Lung (tissue), 12 donors: Measurements from ENCODE around the gene ST8SIA4. TPM values are rescaled to one million over a fixed set of nuclear protein-coding genes. Genes with fewer than 3 reads are reported as not detected.

Experiments used
- ATAC-seq: fragments of 200-7000 bp; cut with Tn5 transposase; one replicate; pipeline ENCODE4 v1.9.1; 2020; ENCODE audit warnings: moderate number of reproducible peaks; ENCODE audit not compliant: insufficient read depth, low FRiP score
- DNase-seq, 3 donors: peaks; one replicate each; pipeline ENCODE4 v3.0.0-alpha.2; 2013 to 2017
- H3K27ac ChIP-seq, 2 donors: one replicate each; pipeline ENCODE4 v1.5.1; 2013; ENCODE audit warnings: mild to moderate bottlenecking in 2 of 2, moderate library complexity in 2 of 2, control low read depth in 1 of 2, inconsistent platforms in 1 of 2, low read depth in 1 of 2, low read length in 1 of 2
- H3K27me3 ChIP-seq, 3 donors: one replicate each; pipeline ENCODE4 v1.5.1; 2013; ENCODE audit warnings: low read length in 2 of 3; ENCODE audit not compliant: control insufficient read depth in 3 of 3, insufficient read depth in 3 of 3
- H3K36me3 ChIP-seq, 4 donors: one replicate each; pipeline ENCODE4 v1.5.1; 2013; ENCODE audit warnings: low read length in 4 of 4, mild to moderate bottlenecking in 1 of 4, moderate library complexity in 1 of 4; ENCODE audit not compliant: control insufficient read depth in 4 of 4, insufficient read depth in 4 of 4
- H3K4me1 ChIP-seq, 5 donors: one replicate each; pipeline ENCODE4 v1.5.1; 2013; ENCODE audit warnings: low read length in 5 of 5, mild to moderate bottlenecking in 2 of 5, moderate library complexity in 1 of 5; ENCODE audit not compliant: control insufficient read depth in 5 of 5, insufficient read depth in 5 of 5
- H3K4me3 ChIP-seq: one replicate; pipeline ENCODE4 v1.5.1; 2013; ENCODE audit warnings: mild to moderate bottlenecking, control low read depth, moderate library complexity
- H3K9ac ChIP-seq, 2 donors: one replicate each; pipeline ENCODE4 v1.5.1; 2013; ENCODE audit warnings: low read length in 2 of 2, control low read depth in 1 of 2; ENCODE audit not compliant: insufficient read depth in 1 of 2
- H3K9me3 ChIP-seq, 4 donors: one replicate each; pipeline ENCODE4 v1.5.1; 2013; ENCODE audit warnings: low read length in 3 of 4, mild to moderate bottlenecking in 1 of 4, moderate library complexity in 1 of 4; ENCODE audit not compliant: control insufficient read depth in 4 of 4, insufficient read depth in 3 of 4
- WGBS, 2 donors: extraction: QIAGEN DNeasy Blood & Tissue Kit; methylation state at CpG; one replicate each; pipeline ENCODE4 v1.1.7; 2013; 5-methylcytosine and 5-hydroxymethylcytosine counted together
- polyA plus RNA-seq, 2 donors: library from polyadenylated mRNA; stranded (reverse); fragments of 200-250 nt; gene quantifications; one replicate each; pipeline ENCODE4 v1.2.1, GENCODE V29; 2013
- total RNA-seq, 2 donors: library from RNA; depleted of rRNA in 1 of 2; stranded (reverse); fragments of >200 nt in 1 of 2; gene quantifications; one replicate each; pipeline ENCODE4 v1.2.1, GENCODE V29; 2014 to 2021
- TF ChIP-seq, protein P1 (sequence below): IDR thresholded peaks from 2 replicates; pipeline ENCODE4 v1.5.1; 2012; ENCODE audit warnings: mild to moderate bottlenecking; ENCODE audit errors: control extremely low read depth, extremely low read depth
- donor health status: control.
- donor health status: control.
- donor health status: Bipolar disorder and iron deficiency.
- donor health status: healthy.
- donor health status: DM: yes; HTN: yes; CAD: no.

Gene ST8SIA4
- total and polyA plus RNA-seq, 4 donors: 4.2 to 22.1 (median 14.2) TPM

DNA sequence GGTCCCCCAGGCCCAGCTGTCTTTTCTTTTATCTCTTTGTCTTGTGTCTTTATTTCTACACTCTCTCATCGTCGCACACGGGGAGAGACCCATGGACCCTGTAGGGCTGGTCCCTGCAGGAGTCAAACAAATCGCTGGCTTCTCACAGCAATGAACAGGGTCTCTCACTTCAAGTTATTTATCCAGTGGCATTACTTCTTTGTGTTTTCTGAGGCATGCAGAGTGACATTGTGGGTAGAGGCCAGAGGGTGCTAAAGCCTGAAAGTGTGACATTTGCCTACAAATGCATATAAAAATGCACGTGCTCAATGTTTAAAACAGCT lies 127.6 kb downstream of the ST8SIA4 start:
- DNase-seq: no peak
- H3K9ac ChIP-seq: no peak overlapping the region
- H3K36me3 ChIP-seq: no peaks in the 10 kb centered on the region
- no peak overlapping the region for H3K4me3 ChIP-seq
- TF ChIP-seq, protein P1, sequence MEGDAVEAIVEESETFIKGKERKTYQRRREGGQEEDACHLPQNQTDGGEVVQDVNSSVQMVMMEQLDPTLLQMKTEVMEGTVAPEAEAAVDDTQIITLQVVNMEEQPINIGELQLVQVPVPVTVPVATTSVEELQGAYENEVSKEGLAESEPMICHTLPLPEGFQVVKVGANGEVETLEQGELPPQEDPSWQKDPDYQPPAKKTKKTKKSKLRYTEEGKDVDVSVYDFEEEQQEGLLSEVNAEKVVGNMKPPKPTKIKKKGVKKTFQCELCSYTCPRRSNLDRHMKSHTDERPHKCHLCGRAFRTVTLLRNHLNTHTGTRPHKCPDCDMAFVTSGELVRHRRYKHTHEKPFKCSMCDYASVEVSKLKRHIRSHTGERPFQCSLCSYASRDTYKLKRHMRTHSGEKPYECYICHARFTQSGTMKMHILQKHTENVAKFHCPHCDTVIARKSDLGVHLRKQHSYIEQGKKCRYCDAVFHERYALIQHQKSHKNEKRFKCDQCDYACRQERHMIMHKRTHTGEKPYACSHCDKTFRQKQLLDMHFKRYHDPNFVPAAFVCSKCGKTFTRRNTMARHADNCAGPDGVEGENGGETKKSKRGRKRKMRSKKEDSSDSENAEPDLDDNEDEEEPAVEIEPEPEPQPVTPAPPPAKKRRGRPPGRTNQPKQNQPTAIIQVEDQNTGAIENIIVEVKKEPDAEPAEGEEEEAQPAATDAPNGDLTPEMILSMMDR: no peak
- H3K4me1 ChIP-seq: peaks cover 0 to 11% (median 0%) of the 10 kb centered on the region in 5 donors
- ATAC-seq: no peak
- no peaks in the 10 kb centered on the region for H3K27me3 ChIP-seq
- no peaks in the 10 kb centered on the region for H3K9me3 ChIP-seq
- no peak overlapping the region for H3K27ac ChIP-seq
- WGBS, 2 donors: 91 to 96% methylated on average over 5 of the region's 5 CpGs

DNA sequence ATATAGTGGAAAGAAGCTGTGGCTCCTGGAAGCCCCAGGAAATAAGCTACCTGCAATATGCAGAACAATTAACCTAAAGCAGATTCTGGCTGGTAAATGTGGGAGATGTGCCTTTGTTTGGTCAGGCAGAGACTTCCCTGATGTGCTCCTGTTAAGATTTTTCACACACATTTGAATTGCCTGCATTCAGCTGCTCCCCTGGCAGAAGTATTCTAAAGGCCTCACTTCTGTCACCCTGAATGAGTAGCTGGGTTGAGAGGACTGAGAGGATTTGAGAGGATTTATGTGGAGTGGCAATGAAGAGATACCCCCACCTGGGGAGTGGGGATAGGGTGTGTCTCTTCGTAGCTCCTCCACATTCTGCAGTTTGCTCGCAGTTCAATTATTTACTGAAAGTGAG lies 130.5 kb downstream of the ST8SIA4 start:
- TF ChIP-seq, protein P1: no peak
- DNase-seq (no peak), ATAC-seq (no peak)
- Histone ChIP-seq H3K36me3 (no peaks in the 10 kb centered on the region), H3K4me3 (no peak overlapping the region), H3K9me3 (no peaks in the 10 kb centered on the region), H3K27ac (no peak overlapping the region), H3K27me3 (no peaks in the 10 kb centered on the region), H3K4me1 (peaks cover 0 to 3% (median 0%) of the 10 kb centered on the region in 5 donors), H3K9ac (no peak overlapping the region)
- 85 to 89% methylated on average over 2 of the region's 2 CpGs for WGBS, 2 donors

DNA sequence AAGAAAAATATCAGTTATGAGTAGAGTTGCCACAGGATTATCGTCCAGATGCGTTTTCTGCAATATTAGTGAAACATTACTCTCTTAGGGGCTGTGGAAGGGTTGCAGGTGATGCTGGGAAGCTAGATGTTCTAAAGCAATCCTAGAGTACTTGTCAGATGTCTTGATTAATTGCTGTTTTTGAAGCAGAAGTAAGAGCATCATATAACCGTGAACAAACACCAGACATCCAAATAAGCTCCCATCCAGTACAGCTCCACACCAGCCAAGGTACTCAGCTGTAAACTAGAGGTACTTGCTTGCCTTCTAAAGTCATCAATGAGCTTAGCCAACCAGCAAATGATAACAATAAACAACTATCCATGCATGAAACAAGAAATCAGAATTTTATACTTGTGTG lies 131.1 kb downstream of the ST8SIA4 start:
- Histone ChIP-seq H3K4me3 (no peak overlapping the region), H3K36me3 (no peaks in the 10 kb centered on the region), H3K27ac (no peak overlapping the region), H3K27me3 (no peaks in the 10 kb centered on the region), H3K9me3 (no peaks in the 10 kb centered on the region), H3K9ac (no peak overlapping the region), H3K4me1 (no peaks in the 10 kb centered on the region)
- ATAC-seq (no peak), DNase-seq (no peak)
- TF ChIP-seq, protein P1: no peak
- WGBS, 2 donors: 92% methylated on average over 3 of the region's 3 CpGs

DNA sequence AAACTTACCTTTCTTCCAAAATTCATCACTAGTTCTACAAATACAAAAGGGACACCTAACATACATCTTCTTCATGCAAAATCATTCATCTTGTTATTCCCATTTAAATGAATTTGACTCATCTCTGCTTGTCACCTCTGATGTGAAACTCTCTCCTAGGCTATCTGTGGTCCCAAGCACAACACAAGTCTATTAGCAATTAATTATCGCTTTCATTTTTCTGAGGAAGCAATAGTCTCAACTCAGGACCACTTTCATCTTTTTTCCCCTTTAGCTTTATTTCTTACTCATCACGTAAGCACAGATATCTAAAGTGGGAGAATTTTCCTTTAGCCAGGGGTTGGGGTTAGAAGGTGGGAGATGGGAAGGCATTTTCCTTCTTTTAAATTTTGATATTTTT lies 131.9 kb downstream of the ST8SIA4 start:
- Histone ChIP-seq H3K27me3 (no peaks in the 10 kb centered on the region), H3K27ac (no peak overlapping the region), H3K36me3 (no peaks in the 10 kb centered on the region), H3K4me3 (no peak overlapping the region), H3K4me1 (no peaks in the 10 kb centered on the region), H3K9ac (no peak overlapping the region), H3K9me3 (no peaks in the 10 kb centered on the region)
- ATAC-seq (no peak), DNase-seq (no peak)
- WGBS, 2 donors: 69 to 73% methylated on average over 2 of the region's 2 CpGs
- TF ChIP-seq, protein P1: no peak
